H7 (cell line): ENCODE measurements around the gene KCNAB1. TPM values are rescaled to one million over a fixed set of nuclear protein-coding genes. Genes with fewer than 3 reads are reported as not detected.

Experiments
- total RNA-seq: library from RNA; depleted of rRNA; stranded (reverse); fragments of >200 nt; shearing (Covaris generic); gene quantifications from 2 replicates; pipeline ENCODE4 v1.2.3, GENCODE V29; 2014; rRNA removed

The KCNAB1 gene
- total RNA-seq, 1 experiment from 2014 or later, result 0.42 TPM

Other genes starting within 250 kb of the KCNAB1 start
- 86.5 and 116 TPM in 2 replicates for gene GMPS, start 249.9 kb upstream of the KCNAB1 start, total RNA-seq